Right lung (tissue), 5 donors: ENCODE measurements around the gene TNFAIP2. TPM values are rescaled to one million over a fixed set of nuclear protein-coding genes. Genes with fewer than 3 reads are reported as not detected.

Source experiments
- DNase-seq, 2 donors: peaks; one replicate each; pipeline ENCODE4 v3.0.0-alpha.2; 2013
- polyA plus RNA-seq, 5 donors: library from polyadenylated mRNA; unstranded; fragments of 120-200 nt; gene quantifications; one replicate each; pipeline versions ENCODE4 v1.2.1 to v1.2.3, GENCODE V29; 2013; ENCODE audit warnings: inconsistent platforms in 1 of 5, low replicate concordance in 1 of 5; ENCODE audit not compliant: insufficient read length in 5 of 5, insufficient read depth in 1 of 5

TNFAIP2 gene
- polyA plus RNA-seq, 5 donors, result 25.6 to 41.7 (median 35.6) TPM

DNA sequence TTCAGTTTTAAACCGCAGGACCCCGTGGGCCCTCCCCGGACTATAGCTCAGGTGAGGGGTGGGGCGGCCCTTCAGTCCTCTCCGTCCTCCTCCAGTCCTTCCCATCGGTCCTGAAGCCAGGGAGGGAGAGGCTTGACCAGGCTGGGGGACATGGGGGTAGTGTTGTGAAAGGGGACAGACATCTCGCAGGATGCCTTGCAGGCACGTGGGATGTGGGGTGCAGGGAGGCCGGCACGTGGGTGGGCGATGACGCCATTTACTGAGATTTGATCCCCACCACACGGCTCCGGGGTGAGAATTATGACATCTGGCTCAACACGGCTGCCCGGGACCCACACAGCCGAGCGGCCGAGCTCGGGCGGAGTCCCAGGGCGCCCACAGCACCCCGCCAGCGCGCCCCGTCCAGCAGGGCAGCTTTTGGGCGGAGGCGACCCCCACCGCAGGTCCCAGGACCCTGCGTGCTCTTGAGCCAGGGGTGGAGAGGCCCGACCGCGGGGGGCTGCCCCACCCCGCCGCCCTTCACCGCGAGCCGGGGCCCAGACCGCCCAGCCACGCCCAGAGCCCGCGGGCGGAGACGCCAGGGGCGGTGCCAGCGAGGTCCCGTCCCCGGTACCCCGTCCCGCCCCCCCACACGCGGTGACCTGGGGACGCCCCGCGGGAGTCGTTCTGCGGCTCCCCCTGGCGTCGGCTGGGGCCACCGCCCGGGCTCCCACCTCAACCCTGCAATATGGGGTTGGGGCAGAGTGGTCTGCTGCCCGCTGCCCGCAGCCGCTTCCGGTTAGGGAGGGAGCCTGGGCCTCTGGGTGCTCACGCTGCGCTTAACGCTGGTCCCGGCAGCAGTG lies 32.0 kb upstream of the TNFAIP2 start:
- DNase-seq, result no peak

DNA sequence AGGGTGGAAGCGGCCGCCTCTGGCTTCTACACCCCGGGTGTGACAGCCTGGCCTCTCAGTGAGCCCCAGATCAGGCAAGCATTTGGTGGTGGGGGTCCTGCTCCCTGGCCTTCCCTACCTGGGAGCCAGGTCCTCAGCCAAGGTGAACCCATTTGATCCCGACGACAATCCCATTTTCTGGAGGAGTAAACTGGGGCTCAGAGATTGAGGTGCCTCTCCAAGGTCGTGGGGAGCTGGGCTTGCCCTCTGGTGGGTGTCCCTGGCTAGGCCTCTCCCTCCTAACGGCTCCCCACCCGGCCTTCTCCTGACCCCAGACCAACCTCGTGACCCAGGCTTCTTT lies 31.4 kb upstream of the TNFAIP2 start:
- DNase-seq, result no peak

DNA sequence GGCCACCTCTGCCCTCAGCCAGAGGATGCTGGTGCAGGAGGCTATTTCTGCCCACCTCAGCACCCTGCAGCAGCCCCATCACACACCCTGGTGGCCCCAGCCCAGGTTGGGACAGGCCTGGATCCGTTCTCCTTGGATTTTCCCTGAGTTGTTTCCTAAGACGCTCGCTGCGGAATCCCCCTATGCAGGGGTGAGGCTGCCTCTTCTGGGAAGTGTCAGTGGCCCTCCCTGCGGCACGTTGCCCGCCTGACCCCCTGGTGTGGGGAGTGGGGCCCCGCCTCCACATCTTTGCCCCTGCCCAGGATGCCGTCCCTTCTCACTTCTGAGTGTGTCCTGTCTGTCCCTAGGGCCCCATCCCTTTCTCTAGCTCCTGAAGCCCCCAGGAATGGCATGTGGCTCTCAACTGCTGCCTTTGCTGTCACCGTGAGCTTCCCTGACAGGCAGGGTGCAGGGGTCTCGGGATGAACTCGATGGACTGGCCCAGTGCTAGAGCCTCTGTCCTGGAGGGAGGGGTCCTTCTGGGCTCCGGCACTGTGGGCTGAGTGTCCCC lies 29.3 kb upstream of the TNFAIP2 start:
- no peak for DNase-seq

DNA sequence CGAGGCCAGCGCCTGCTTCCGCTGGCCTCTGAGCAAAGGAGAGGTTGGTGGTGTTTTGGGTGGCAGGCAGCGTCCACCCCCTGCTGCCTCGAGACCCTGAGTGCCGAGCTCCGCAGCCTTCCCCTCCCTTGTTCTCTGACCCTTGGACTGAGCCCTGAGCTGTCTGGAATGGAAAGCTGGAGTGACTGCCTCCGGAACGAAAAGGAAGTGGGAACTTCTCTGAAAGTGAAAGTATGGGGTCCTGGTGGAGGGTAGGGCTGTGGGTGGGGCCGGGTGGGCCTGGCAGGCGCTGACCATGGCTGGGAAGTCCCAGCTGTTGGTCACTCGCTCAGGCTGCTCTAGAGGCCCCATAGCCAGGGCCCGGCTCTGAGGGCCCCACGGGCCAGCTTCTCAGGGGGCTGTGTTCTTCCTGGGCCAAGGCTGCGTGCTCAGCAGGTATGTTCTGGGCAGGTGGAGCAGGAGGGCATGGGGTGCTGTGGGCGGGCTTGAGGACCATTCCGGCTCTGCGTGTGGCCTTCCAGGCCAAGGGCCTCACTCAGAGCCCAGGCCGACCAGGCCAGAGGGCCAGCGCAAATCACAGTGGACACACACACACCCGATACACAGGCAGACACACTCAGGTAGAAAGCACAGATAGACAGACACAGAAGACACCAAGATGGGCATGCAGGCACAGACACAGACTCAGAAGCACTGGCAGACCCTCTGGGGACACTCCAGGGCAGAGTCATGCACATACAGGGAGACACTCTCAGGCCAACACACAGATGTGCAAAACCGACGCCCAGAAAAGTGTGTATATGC lies 28.7 kb upstream of the TNFAIP2 start, which contains the start of gene EXOC3L4:
TSS of gene EXOC3L4 (plus strand) at position 320 of the 804 bp plus-strand sequence. CDS start 5,495 bp downstream, outside the sequence.
- DNase-seq, result peak; percentile 62 to 65

DNA sequence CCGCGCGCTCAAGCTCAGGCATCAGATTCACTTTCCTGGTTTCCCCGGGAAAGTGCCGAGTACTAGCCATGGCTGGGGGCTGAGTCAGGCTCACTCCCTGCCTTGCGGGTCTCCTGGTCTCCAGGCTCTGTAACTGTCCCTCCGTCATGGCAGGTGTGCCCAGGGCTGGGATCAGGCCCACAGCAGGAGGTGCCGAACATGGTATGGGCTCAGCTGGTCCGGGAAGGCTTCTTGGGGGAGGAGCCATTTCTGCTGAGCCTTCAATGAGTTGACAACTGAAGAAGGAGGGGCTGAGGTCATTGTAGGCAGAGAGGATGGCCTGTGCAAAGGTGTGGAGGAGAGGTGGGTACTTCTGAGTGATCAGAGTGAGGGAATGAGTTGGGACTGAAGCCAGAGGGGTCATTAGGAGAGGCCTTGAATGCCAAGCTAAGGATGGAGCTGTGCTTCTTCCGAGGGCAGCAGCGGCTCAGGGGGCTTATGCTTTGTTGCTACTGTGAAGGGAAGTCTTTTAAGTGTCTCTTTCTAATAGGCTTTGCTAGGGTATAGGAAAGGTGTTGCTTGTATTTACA lies 28.0 kb upstream of the TNFAIP2 start:
- no peak for DNase-seq

DNA sequence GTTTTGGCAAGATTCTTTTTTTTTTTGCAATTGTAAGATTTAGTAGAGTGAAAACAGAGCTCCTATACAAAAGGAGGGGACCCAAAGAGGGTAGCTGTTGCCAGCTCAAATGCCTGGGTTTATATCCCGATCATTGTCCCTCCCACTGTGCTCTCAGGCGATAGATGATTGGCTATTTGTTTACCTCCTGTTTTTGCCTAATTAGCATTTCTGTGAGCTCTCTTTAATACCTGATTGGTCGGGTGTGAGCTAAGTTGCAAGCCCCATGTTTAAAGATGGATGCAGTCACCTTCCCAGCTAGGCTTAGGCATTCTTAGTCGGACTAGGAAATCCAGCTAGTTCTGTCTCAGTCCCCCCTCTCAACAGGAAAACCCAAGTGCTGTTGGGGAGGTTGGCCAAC lies 26.9 kb upstream of the TNFAIP2 start:
- no peak for DNase-seq

DNA sequence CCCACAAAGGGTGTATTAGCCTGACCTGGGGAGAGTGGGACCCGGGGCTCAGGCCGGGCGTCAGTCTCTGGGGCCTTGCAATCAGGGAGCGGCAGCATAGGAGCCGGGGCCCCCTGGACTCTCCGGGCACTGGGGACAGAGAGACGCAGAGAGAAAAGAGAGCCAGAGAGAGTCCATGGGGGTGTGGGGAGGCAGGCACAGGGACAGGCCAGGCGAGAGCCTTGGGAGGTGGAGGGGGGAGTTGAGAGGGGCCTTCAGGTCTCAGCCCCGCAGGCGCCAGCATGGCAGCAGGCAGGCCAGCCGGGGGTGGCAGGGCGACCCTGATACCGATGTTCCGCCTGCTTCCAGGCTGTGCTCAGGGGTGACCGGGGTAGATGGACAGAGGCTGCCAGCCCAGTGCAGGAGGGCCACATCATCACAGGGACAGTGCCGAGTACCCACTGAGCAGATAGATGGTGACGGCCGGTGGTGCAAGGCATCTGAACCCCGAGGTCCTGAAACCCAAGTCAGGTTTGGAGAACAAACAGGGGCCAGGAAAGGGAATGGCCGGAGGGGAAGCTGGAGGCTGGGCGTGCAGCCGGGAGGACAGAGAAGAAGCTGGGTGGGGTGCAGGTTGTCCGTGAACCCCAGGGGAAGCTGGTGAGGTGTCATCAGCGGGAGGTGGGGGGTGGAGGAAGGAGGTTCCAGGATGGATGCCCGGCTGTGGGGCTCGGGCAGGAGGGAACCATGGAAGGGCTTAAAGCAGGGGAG lies 25.8 kb upstream of the TNFAIP2 start:
- DNase-seq, result no peak

DNA sequence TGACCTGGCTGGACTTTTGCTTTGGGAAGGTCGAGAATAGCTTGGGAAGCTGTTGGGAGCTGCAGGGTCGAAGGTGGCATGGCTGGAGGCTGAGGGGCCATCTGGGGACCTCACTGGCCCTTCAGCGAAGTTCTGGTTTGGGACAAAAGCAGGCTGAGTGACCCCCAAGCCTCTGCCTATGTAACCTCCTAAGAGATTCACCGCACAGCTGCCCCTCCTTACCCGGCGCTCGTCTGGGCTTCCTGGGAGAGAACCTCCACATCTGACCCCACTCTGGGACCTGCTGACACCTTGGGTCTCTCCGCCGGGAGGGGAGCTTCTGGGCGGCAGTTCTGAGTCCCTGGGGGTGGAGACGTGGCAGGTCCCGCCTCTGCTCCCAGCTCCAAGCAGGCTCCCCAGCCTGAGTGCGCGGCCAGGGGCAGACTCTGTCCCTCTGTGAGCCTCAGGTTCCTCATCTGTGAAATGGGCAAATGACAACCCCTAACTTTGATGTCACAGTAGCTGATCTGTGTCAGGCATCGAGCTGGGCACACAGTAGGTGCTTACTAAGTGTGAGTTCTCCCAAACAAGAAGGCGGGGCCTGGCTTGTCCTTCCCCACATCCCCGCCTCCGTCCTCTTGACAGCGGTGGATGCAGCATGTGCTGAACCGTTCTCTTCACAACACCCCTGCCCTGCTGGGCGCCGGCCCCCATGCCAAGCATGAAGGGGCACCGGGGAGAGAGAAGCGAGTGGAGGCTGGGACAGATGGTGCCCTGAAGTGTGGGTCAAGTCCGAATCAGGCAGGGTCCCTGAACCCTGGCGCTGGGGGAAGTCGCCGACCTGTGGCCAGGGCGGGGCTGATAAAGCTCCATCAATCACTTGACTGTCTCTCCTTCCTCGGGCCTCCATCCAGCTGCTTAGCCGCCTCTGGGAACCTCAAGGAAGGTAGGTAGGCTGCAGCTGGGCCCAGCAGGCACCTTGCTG lies 25.0 kb upstream of the TNFAIP2 start:
- no peak for DNase-seq

DNA sequence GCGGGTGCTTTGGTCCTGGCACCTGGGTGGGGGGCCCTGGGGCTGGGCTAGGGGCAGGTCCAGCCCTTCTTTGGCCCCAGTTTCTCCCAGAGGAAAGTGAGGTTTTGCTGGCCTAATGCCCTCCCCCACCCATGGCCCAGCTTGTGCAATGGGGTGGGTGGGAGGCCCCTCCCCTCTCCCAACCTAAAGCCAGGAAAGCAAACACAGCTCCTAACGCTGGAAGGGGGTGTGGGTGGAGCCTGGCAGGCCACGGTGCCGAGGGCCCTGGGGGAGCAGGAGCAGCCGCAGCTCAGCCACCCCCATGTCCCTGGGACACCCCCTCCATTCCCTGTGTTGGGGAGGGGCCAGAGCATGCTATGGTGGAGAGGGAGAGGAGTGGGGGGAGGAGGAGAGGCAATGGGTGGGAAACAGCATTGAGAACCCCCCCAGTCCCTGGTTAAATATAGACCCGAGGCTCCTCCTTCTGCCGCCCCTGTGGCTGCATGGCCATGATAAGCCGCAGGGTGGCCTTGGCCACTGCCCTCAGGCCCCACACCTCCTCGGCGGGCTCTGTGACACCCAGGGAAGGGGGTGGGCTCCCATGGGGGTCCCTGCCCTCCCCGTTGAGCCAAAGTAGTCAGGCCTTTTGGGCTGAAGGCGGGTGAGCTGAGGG lies 24.1 kb upstream of the TNFAIP2 start:
- DNase-seq, result no peak

DNA sequence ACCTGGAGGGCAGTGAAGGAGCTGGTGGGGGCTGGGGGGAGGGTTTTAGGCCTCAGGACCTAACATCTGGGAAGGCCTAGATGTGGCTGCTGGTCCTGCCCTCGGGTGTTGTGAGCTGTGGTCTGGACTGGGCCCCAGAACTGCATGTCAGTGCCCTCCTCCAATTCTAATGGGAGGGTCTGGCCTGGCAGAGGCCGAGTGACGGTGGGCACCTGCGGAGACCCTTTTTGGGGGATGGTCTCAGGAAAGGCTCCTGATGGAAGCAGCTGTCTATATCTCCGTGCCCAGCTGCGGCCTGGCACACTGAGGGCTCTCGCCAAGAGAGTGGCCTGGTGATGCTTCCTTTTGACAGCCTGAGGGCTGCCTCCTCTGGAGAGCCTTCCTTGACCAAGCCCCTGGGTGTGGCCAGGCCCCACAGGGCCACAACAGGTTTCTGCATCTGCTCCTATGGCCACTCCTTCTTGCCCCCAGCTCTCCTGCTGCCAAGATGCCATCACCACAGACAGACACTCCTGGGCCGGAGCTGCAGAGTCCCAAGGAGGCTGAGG lies 23.5 kb upstream of the TNFAIP2 start:
- no peak for DNase-seq

DNA sequence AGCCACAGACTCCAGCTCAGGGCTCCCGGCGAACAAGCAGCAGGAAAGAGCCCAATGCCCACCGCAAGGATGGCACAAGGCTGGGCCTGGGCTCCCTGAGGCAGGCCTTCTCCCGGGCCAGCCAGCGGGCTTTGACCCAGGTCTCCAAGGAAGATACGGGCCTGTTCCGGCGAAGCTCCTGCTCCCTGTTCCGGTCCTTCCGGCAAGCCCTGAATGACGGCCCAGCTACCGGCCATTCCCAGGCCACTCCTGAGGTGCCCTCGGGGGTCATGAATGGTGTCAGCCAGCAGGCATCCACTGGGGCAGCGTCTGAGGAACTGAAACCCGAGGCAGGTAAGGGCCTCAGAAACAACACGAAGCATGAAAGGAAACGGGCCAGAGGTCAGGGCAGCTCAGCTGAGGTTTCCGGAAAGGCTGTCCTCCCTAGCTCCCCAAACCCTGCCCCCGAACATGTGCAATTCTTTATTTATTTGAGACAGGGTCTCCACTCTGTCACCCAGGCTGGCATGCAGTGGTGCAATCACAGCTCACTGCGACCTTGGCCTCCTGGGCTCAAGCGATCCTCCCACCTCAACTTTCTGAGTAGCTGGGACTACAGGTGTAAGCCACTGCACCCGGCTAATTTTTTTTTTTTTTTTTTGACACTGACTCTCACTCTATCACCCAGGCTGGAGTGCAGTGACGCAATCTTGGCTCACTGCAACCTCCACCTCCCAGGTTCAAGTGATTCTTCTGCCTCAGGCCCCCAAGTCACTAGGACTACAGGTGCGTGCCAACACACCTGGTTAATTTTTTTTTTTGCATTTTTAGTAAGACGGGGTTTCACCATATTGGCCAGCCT lies 22.8 kb upstream of the TNFAIP2 start:
- no peak for DNase-seq

DNA sequence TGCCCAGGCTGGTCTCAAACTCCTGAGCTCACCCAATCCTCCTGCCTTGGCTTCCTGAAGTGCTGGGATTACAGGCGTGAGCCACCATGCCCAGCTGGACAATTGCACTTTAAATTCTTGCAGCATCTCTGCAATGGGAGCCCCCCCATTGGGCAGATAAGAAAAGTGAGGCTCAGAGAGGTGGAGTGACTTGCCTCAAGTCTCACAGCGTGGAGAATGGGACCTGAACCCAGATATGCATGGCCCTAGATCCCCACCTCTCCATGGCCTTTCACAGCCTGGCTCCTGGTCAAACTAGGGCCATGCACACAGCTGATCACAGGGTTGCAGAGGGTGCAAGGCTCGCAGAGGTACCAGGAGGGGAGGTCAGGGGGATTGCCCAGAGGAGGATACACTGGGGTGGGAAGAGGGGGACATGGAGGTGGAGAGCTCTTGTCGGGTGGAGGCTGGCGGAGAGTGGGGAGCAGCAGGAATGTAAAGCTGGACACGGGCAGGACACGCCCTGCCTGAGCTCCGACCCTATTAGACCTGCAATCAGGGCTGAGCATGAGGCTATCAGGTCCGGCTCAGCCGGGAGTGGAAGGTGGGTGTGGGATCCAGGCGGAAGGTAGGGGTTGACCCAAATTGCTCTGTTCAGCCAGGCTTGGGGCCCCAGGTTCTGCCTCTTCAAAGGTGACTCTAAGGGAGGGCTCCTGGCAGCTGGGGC lies 21.9 kb upstream of the TNFAIP2 start:
- DNase-seq, result no peak

DNA sequence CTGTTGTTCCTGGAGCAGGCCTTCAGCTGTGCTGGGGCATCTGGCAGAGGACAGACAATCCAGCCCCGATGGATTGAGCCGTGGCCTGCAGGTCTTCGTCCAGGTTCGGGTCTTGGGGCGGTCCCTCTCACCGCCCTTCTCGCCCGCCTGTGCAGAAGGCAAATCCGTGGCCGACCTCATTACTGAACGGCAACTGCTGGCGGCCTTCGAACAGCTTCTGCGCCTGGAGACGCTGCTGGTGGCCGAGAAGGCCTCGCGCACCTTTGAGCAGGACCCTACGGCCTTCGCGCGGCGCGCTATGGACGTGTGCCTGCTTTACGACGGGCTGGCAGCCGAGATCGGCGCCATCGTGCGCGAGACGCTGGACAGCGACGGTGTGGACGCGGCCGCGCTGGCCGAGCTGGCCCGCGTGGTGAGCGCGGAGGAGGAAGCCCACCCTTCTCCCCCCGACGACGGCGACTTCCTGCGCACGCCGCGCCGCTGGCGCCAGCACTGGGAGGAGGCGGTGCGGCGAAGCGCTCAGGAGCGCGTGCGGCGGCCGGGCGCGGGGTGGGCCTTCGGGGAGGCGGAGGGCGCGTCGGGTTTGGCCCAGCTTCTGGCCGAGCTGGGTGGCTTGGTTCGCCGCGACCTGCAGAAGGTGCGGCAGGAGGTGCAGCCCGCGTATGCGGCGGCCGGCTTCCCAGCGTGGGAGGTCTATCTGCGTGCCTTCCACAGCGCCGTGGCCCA lies 21.1 kb upstream of the TNFAIP2 start:
- no peak for DNase-seq

DNA sequence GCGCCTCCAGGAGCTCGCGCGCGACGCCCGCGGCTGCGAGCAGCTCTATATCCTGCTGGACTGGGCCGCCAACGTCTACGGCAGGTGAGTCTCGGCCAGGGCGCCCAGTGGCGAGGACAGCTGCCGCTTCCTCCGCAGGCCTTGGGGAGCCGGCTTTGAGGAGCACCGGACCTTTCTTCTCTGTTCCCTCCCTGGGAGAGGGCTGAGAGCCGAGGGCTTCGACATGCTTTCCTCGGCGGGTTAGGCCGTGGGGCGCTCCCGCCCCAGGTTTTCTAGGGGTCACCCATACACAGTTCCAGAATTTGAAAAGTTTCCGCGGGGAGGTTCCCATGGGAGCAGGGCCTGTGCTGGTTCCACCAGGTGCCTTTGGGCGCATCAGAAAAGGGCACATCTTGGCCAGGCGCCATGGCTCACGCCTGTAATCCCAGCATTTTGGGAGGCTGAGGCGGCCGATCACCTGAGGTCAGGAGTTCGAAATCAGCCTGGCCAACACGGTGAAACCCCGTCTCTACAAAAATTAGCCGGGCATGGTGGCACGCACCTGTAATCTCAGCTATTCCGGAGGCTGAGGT lies 20.5 kb upstream of the TNFAIP2 start:
- no peak for DNase-seq

DNA sequence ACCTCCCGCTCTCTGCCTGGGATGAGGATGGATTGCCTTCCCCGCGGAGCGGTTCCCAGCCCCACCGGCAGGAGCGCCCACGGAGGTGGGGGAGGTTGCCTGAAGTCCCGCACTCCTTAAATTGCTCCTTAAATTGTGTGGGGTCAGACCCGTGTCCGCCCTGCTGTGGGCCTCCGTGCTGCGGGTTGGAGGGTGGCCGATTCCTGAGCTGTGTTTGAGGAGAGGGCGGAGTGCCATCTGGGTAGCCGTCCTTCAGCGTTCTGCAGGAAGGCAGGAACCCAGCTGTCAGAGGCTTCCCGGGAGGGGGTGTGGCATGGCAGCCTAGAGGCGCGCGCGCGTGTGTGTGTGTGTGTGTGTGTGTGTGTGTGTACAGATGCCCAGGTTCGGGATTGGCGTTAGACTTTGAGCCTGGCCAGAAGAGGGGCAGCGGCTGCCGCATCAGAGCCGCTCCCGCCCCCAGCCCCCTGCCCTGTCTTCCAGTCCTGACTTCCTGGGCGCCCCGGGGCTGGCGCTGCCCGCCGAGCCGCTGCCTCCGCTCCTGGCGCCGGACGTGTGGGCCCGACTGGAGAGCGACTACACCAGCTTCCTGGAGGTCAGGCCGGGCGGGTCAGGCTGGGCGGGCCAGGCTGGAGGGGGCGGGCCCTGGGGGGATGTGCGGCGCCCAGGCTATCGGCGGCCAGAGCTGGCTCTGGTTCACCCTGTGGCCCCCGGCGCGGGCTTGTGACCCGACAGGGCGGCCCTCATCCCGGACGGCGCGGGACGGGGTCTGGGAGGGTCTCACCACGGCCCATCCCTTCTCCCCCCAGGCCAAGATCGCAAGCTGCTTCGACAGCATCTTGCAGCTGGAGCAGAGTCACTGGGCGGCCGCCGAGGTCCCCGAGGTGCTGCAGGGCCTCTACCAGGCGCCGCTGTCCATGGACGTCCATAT lies 19.5 kb upstream of the TNFAIP2 start:
- no peak for DNase-seq

DNA sequence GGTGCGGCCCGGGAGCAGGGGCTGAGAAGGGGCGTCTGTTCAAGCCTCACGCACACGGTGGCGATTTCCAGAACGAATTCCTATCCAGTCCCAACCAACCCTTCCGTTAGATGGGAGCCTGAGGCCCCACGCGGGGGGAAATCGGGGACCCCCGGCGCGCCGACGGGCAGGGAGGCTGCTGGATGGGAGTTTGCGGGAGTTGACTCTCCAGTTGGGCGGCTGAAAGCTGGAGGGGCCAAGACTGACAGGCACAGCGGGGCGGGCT lies 18.9 kb upstream of the TNFAIP2 start:
- no peak for DNase-seq
